Myometrial cell (primary cell): ENCODE results near the gene DNAJC5G. TPM values are rescaled to one million over a fixed set of nuclear protein-coding genes. Genes with fewer than 3 reads are reported as not detected.

Source experiments
- total RNA-seq: library from RNA; depleted of rRNA; stranded (reverse); fragments of >200 nt; gene quantifications from 2 replicates; pipeline ENCODE4 v1.2.3, GENCODE V29; 2015

Gene DNAJC5G
- total RNA-seq, result not detected in 2 replicates

DNA sequence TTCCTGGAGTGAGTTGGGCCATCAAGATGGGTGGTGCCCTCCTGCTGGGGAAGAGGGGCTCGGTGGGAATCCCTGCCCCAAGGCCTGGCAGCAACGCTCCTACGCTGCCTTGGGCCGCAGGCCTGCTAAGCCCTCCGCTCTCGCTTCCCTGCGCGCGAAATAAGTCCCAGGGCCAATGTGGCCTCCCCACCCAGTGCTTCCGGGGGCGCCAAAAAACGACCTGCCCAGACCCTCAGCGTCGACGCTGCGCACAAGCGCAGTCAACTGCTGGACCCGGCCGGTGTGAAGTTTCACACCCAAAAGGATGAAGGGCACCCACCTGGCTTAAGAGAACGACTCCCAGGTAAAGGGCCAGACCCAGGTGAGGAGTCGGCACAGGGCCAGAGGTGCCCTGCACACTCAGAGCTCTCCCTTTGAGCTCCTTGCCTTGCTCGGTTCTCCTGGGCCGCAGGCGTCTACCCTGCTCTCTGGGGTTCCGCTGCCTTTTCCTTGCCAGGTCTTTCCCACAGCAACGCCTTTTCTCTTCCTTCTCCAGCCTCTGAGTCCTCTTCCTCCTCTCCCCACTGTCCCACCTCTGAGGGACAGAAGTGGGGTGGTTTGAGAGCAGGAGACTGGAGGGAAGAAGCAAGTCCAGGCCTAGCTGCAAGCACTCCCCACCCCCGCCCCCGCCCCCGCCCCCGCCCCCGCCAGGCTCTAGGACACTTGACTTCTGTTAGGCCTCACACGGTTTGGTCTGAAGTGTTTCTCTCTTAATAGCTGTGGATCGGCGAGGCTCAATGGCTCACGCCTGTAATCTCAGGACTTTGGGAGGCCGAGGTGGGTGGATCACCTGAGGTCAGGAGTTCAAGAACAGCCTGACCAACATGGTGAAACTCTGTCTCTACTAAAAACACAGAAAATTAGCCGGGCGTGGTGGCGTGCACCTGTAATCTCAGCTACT lies at the start of gene DNAJC5G:
TSS of gene DNAJC5G (plus strand) at position 223 of the 940 bp plus-strand sequence. CDS start 1,296 bp downstream, outside the sequence.

GRCh38 chr2:27262379-27263286 lies 12.6 kb upstream of the DNAJC5G start, which contains the start of gene SLC30A3:
SLC30A3 (minus strand) TSS chr2:27263047; CDS start chr2:27262906, 141 bp downstream.

DNA sequence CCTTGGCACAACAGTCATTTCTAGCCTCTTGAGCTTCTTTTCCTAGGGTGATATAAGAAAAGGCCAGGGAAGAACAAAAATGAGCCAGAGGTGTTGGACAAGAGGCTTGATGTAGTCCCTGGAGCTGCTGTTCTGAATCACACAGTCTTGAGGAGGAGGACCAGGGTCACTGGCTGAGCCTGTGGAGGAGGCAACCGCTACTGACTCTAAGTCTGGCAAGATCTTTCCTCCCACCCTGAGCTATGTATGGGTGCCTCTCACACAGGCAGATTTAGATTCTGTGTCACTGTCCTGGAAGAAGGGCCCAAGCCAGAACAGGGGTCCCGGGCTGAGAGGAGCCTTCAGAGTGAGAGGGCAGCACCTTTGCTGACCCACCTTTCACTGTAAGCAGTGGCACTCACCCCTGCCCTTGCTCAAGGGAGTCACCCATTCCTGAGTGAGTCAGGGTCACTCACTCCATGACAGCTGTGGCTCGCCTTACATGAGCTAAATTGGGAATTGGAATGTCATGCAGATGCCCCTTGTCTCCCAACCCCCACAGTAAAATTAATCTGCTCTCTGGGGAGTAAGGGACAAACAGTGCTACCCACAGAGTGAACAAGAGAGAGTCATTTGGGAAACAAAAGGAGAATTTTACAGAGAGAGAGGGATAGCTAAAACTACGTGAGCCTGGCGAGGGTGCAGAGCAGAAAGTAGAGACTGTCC lies 6.8 kb downstream of the DNAJC5G start, which contains the start of gene TRIM54:
TSS of gene TRIM54 (plus strand) at position 575 of the 705 bp plus-strand sequence. CDS start 303 bp downstream, outside the sequence.

GRCh38 chr2:27308359-27308881 lies 33.2 kb downstream of the DNAJC5G start, which contains the start of gene UCN:
UCN (minus strand) TSS chr2:27308445; CDS start chr2:27307895, 550 bp downstream.

GRCh38 chr2:27322766-27323595 lies 47.7 kb downstream of the DNAJC5G start, which contains the start of gene MPV17:
MPV17 (minus strand) TSS chr2:27323097; CDS start chr2:27322517, 580 bp downstream.

Other genes with a start within 250 kb of the DNAJC5G start
- gene TMEM214, start 242.5 kb upstream of the DNAJC5G start, total RNA-seq, result 61.7 and 62.7 TPM in 2 replicates
- gene AGBL5, start 223.8 kb upstream of the DNAJC5G start, total RNA-seq, result 25.9 and 31.5 TPM in 2 replicates
- 530 and 553 TPM in 2 replicates for gene OST4, start 203.8 kb upstream of the DNAJC5G start, total RNA-seq
- gene EMILIN1, start 196.8 kb upstream of the DNAJC5G start, total RNA-seq, result 397 and 406 TPM in 2 replicates
- 0.89 and 3.5 TPM in 2 replicates for gene KHK, start 188.7 kb upstream of the DNAJC5G start, total RNA-seq
- 0.29 and 1.8 TPM in 2 replicates for gene CGREF1, start 156.3 kb upstream of the DNAJC5G start, total RNA-seq
- not detected in 2 replicates for gene ABHD1, start 151.6 kb upstream of the DNAJC5G start, total RNA-seq
- gene PREB, start 140.8 kb upstream of the DNAJC5G start, total RNA-seq, result 49.8 and 70.1 TPM in 2 replicates
- gene PRR30, start 136.0 kb upstream of the DNAJC5G start, total RNA-seq, result not detected in 2 replicates
- gene TCF23, start 126.4 kb upstream of the DNAJC5G start, total RNA-seq, result not detected in 2 replicates
- 246 and 294 TPM in 2 replicates for gene ATRAID, start 63.4 kb upstream of the DNAJC5G start, total RNA-seq
- gene SLC5A6, start 63.2 kb upstream of the DNAJC5G start, total RNA-seq, result 21.0 and 24.8 TPM in 2 replicates
- gene CAD, start 58.1 kb upstream of the DNAJC5G start, total RNA-seq, result 41.5 and 65.4 TPM in 2 replicates
- not detected in 2 replicates for gene SLC30A3, start 12.4 kb upstream of the DNAJC5G start, total RNA-seq
- under 0.01 TPM in 1 of 2 replicates, not detected in the other for gene TRIM54, start 7.0 kb downstream of the DNAJC5G start, total RNA-seq
- not detected in 2 replicates for gene UCN, start 33.0 kb downstream of the DNAJC5G start, total RNA-seq
- 134 TPM in 2 replicates for gene MPV17, start 47.7 kb downstream of the DNAJC5G start, total RNA-seq
- 50.5 and 53.7 TPM in 2 replicates for gene GTF3C2, start 81.3 kb downstream of the DNAJC5G start, total RNA-seq
- gene EIF2B4, start 94.9 kb downstream of the DNAJC5G start, total RNA-seq, result 39.9 and 53.0 TPM in 2 replicates
- 194 and 201 TPM in 2 replicates for gene SNX17, start 95.2 kb downstream of the DNAJC5G start, total RNA-seq
- gene ZNF513, start 105.3 kb downstream of the DNAJC5G start, total RNA-seq, result 5.1 and 6.6 TPM in 2 replicates
- gene PPM1G, start 134.2 kb downstream of the DNAJC5G start, total RNA-seq, result 100 and 113 TPM in 2 replicates
- 96.9 and 112 TPM in 2 replicates for gene NRBP1, start 153.2 kb downstream of the DNAJC5G start, total RNA-seq
- not detected in 2 replicates for gene KRTCAP3, start 166.9 kb downstream of the DNAJC5G start, total RNA-seq
- gene IFT172, start 214.3 kb downstream of the DNAJC5G start, total RNA-seq, result 17.6 and 19.5 TPM in 2 replicates
- 28.5 and 31.9 TPM in 2 replicates for gene FNDC4, start 219.8 kb downstream of the DNAJC5G start, total RNA-seq
- not detected in 2 replicates for gene GCKR, start 221.4 kb downstream of the DNAJC5G start, total RNA-seq